NK-92 treated with Interleukin-12 subunit alpha and Interleukin-12 subunit beta, amount 100 ng/mL, for 24 hours (cell line): ENCODE results near the gene MOV10.
"Not testable (repeated sequence)": the region's sequence is repeated elsewhere in the genome, so short reads cannot be mapped to it uniquely, and the experiment has no call there.

Source experiments
- DNase-seq: peaks from one replicate; lab custom pipeline; 2025; lab: John Stamatoyannopoulos, UW

Gene MOV10

DNA sequence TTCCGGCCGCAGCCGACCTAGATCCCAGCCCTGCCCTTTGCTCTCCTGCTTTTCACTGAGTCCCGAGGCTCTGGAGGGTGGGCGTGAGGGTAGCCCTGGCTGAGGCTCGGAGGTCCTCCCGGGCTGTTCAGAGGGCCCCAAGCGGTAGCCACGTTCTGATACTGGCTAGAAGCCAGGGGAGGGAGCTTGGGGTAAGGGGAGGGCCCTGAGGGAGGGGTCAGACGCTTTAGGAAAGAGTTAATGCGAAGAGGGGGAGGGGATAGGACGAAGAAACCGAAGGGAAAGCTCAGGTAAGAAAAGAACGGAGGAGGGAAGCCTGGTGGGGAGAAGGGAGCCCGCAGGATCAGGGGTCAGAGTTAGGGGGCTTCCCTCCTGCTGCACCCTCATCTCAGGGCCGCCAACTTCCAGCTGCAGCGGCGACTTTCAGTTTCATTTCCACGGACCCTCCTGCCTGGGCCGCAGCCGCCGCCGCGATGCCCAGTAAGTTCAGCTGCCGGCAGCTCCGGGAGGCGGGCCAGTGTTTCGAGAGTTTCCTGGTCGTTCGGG is at the start of gene MOV10:
MOV10 (plus strand) TSS at position 220 of the 546 bp plus-strand sequence; CDS start at position 474, 254 bp downstream.
- DNase-seq: peak; percentile 57

- DNase-seq: no peak
These were observed 48.8 kb upstream of the MOV10 start for GRCh38 chr1:112625696-112626095.

- no peak for DNase-seq
These were observed 48.3 kb upstream of the MOV10 start for GRCh38 chr1:112626193-112626592.

DNA sequence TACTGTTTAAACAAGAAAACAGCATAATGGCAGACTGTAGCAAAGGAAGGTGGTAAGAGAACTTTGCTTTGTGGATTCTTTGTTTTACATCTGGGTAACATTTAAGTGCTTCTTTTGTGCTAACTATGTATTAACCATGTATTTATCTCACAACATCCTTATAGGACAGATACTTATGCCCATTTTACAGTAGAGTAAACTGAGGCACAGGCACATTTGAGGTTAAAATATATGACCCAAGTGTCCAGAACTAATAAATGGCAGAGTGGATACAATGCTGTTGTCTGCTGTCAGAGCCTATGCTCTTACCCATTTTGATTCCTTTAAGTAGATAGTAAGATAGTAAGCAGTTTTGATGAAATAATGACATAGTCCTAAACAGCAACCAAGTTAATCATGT is 47.6 kb upstream of the MOV10 start:
- DNase-seq: no peak

- no peak for DNase-seq
These were observed 45.9 kb upstream of the MOV10 start for GRCh38 chr1:112628516-112628915.

DNA sequence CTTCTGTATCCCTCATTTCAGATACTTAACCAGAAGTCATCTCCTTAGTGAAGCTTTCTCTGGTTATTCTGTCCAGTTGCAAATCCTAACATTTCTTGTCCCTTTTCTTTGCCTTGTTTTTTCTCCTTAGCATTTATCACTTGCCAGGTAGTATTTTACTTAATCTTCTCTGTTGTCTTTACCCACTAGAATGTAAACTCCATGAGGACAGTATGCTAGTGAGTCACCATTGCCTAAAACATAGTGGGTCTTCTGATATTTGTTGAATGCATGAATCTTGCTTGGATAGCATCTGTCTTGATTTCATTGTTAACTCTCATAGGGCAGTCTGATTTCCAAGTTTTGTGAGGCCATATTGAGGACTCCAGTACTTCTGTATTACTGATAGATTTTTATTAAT is 45.2 kb upstream of the MOV10 start:
- no peak for DNase-seq

GRCh38 chr1:112633628-112634027 is 40.8 kb upstream of the MOV10 start:
- DNase-seq: no peak

DNA sequence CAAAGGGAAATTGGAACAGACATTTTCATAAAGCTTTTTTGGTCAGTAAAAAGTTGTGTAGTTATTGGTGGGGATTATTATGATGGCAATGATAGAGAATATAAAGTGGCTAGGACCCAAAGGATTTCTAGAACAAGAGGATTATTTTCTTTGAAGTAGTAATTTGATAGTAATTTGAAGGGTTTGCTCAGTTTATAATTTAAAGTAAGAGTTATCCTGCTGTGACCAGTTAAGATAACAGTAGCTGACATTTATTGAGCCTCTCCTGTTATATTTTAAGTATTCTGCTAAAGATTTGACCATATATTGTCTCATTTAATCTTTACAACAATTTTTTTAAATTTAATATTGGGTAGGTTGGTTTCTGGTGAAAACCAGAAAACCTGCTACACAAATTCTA is 40.1 kb upstream of the MOV10 start:
- no peak for DNase-seq

DNA sequence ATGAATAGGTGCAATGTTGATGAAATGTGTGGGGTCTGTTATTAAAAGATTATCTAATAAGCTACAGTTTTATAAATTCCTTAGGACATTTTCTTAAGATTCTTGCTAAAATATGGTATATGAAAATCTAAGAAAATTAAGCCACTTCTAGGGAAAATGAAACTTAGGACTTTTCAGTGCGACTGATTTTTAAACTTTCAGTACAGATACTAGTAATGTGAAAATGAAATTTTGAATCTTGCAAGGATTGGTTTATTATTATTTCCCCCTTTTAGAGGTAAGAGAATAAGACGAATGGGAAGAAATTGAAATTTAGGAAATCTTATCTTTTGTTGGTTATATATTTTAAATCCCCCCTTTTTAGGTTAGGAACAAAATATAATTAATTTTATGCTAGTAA is 38.4 kb upstream of the MOV10 start:
- no peak for DNase-seq

GRCh38 chr1:112636597-112637253 is 37.7 kb upstream of the MOV10 start:
- DNase-seq: no peak

DNA sequence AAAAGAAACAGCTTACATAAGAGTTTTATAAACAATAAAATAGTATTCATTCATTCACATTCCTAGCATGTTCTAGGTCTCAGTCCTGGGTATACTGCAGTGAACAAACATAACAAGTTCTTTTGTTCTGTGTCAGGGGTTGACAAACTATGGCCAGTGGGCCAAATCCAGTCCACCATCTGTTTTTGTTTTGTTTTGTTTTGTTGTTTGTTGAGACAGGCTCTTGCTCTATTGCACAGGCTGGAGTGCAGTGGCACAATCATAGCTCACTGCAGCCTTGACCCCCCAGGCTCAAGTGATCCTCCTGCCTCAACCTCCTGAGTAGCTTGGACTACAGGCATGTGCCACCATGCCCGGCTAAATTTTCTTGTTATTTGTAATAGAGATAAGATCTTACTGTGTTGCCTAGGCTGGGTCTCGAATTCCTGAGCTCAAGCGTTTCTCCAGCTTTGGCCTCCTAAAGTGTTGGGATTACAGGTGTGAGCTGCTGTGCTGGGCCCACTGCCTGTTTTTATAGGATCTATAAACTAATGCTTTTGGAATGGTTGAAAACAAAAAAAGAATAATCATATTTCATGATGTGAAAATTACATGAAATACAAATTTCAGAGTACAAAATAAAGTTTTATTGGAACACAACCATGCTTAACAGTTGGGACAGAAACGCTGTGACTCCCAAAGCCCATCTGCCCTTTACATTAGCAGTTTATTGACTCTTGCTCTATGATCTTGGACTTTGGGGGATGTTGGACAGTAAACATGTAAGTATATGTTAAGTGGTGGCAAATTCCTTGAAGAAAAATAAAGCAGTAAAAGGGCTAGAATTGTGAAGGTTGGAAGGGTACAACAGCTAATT is 37.0 kb upstream of the MOV10 start:
- DNase-seq: no peak

DNA sequence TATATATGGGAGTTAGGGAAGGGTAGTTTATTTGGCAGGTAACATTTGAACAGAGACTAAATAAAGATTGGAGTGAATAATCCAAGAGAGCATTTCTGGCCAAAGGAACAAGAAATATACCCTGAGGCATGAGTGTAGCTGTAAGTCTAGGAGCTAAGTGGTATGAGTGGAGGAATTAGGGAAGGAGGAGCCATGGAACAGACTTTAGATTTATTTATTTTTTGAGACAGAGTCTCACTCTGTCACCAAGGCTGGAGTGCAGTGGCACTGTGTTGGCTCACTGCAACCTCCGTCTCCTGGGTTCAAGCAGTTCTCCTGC is 36.4 kb upstream of the MOV10 start:
- no peak for DNase-seq

DNA sequence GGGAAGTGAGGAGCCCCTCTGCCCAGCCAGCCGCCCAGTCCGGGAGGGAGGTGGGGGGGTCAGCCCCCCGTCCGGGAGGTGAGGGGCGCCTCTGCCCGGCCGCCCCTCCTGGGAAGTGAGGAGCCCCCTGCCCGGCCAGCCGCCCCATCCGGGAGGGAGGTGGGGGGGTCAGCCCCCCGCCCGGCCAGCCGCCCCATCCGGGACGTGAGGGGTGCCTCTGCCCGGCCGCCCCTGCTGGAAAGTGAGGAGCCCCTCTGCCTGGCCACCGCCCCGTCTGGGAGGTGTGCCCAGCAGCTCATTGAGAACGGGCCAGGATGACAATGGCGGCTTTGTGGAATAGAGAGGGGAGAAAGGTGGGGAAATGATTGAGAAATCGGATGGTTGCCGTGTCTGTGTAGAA is 34.0 kb upstream of the MOV10 start:
- DNase-seq: not testable (repeated sequence)

- no peak for DNase-seq
These were observed 31.4 kb upstream of the MOV10 start for GRCh38 chr1:112643080-112643479.

DNA sequence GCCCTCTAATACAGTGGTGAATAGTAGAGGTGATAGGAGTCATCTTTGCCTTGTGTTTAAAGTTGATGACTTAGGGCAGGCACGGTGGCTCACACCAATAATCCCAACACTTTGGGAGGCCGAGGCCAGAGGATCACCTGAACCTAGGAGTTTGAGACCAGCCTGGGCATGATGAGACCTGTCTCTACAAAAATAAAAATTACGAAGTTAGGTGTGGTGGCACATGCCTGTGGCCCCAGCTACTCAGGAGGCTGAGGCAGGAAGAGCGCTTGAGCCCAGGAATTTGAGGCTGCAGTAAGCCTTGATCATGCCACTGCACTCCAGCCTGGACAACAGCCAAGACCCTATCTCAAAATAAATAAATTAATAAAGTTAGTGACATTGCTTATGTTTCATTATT is 28.2 kb upstream of the MOV10 start:
- no peak for DNase-seq

- no peak for DNase-seq
These were observed 23.3 kb upstream of the MOV10 start for GRCh38 chr1:112651205-112651604.

DNA sequence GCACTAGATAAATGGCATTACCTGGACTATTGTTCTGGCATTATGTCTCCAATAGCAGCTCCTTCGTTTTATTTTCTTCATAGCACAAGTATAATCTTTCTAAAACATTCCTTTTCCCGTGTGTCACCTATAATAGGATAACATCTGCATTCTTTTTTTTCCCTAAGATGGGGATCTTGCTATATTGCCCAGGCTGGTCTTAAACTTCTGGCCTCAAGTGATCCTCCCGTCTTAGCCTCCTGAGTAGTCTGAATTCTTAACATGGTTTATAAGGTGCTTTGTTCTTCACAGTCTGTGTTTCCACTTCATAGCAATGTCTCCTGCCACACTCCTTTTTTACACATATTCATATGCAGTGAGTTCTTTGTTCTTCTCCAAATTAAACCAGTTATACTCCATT is 8.6 kb upstream of the MOV10 start:
- no peak for DNase-seq

- DNase-seq: no peak
These were observed 7.5 kb upstream of the MOV10 start for GRCh38 chr1:112666946-112667345.

GRCh38 chr1:112672009-112672408 is 2.5 kb upstream of the MOV10 start:
- no peak for DNase-seq

DNA sequence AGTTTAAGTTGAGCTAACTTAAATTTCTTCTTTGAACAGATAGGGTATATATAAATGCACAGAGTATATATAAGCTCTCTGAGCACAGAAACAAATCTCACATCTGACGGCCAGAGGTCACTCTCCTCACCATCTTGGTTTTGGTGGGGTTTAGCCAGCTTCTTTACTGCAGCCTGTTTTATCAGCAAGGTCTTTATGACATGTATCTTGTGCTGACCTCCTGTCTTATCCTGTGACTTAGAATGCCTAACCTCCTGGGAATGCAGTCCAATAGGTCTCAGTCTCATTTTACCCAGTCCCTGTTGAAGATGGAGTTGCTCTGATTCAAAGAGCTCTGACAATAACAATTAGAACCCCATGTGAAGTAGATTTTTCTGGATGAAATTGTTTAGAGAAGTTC is 1.6 kb upstream of the MOV10 start:
- no peak for DNase-seq

DNA sequence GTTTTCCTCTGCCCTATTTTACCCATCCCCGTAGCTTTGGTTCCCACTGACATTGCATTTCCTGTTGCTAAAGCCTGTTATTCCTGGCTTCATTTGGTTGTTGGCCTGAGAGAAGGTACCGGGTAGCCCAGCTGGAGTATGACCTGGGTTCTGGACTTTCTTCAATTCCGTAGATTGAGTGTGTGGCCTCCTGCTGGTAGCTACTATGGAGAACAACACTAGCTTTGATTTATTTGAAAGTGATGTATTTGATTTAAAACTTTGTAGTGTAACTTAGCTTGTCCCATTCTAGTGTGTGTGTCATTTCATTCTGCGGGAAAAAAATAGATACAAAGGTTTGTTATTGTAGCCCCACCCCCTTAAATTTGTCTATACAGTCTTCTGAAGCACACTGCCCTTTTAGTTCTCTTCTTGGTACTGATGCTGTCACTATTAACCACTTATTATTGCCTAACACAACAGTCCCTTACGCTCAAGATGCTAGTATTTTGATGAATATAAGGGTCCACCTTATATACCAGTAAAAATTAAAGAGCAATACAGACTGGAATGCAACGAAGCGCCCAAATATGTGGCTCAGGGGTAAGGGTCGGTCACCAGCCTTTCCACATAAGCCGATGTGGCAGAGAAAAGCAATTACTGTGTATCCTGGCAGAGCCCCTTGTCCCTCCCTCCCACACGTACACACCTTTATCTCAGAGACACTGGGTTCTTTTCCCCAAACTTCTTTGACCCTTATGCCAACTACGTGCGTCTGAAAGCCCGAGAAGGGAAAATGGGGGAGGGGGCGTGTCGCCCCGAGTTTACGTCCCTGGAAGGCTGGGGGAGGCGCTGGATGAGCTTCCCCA is 643 bp upstream of the MOV10 start:
- no peak for DNase-seq

DNA sequence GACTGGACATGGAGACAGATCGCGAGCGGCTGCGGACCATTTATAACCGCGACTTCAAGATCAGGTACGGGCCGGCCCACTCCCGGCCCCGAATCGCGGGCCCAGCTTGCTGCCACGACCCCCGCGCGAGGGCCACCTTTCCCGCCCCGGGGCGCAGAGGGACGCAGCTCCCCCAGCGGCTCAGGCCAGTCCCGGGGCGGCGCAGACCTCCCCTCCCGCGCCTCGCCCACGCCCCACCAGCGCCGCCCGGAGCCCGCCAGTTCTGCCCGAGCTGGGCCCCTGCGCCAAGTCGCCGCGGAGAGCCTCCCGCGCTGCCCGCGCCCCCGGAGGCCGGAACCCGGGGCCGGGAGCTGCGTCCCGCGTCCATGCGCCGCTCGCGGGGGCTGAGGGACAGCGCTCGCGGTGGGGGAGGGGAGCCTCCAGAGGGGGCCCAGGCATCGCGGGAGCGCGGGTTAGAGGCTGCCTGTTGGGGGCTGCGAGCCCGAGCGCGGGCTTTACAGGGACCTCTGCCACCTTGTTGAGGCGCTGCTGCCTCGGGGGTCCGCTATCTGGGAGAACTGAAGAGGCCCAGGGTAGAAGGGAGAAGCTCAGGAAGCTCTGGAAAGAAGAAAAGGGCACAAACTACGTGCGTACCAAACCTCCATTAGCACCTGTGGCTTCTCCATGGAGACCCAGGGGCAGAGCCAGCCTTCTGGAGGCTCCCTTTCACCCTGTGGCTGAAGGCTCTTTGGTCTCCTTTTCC is 698 bp downstream of the MOV10 start:
- peak; percentile 57 for DNase-seq
